Skin of body (tissue), 2 donors: ENCODE data around the gene CBLN2. TPM values are rescaled to one million over a fixed set of nuclear protein-coding genes. Genes with fewer than 3 reads are reported as not detected.

Experiments
- DNase-seq: peaks from one replicate; lab custom pipeline; 2025; lab: John Stamatoyannopoulos, UW
- total RNA-seq: library from RNA; depleted of rRNA; stranded (reverse); fragments of >200 nt; gene quantifications from one replicate; pipeline ENCODE4 v1.2.3, GENCODE V29; 2014

The CBLN2 gene
- 2.0 TPM for total RNA-seq

- DNase-seq, result peak; percentile 39
Measured at GRCh38 chr18:72544092-72544886, at the start of gene CBLN2. Gene CBLN2, minus strand, starts transcription at chr18:72544342. Its CDS starts 2,182 bp downstream, at chr18:72542160.

GRCh38 chr18:72588360-72588759 is 44.2 kb upstream of the CBLN2 start:
- DNase-seq, result no peak

GRCh38 chr18:72584787-72585186 is 40.6 kb upstream of the CBLN2 start:
- no peak for DNase-seq

- DNase-seq, result no peak
Measured at GRCh38 chr18:72581976-72582375, 37.8 kb upstream of the CBLN2 start.

GRCh38 chr18:72572896-72573295 is 28.8 kb upstream of the CBLN2 start:
- no peak for DNase-seq

GRCh38 chr18:72566290-72566689 is 22.1 kb upstream of the CBLN2 start:
- no peak for DNase-seq

- DNase-seq, result no peak
Measured at GRCh38 chr18:72555968-72556367, 11.8 kb upstream of the CBLN2 start.

GRCh38 chr18:72555101-72555500 is 11.0 kb upstream of the CBLN2 start:
- DNase-seq, result no peak

- DNase-seq, result no peak
Measured at GRCh38 chr18:72543357-72544055, 636 bp downstream of the CBLN2 start.

- no peak for DNase-seq
Measured at GRCh38 chr18:72542984-72543356, 1.2 kb downstream of the CBLN2 start.

GRCh38 chr18:72542342-72542741 is 1.8 kb downstream of the CBLN2 start:
- DNase-seq, result no peak

GRCh38 chr18:72541871-72542332 is 2.2 kb downstream of the CBLN2 start:
- DNase-seq, result no peak

GRCh38 chr18:72539901-72540300 is 4.2 kb downstream of the CBLN2 start:
- DNase-seq, result no peak

GRCh38 chr18:72530622-72531021 is 13.5 kb downstream of the CBLN2 start:
- DNase-seq, result no peak

- no peak for DNase-seq
Measured at GRCh38 chr18:72504866-72505265, 39.3 kb downstream of the CBLN2 start.

- no peak for DNase-seq
Measured at GRCh38 chr18:72502671-72503431, 41.3 kb downstream of the CBLN2 start.

- DNase-seq, result no peak
Measured at GRCh38 chr18:72492497-72492896, 51.6 kb downstream of the CBLN2 start.
